COR-L47 (cell line): ENCODE measurements around the gene CD300C.
A peak's percentile ranks its signal among the peaks of the same experiment; 100 is the strongest.
"Not testable (repeated sequence)": the region's sequence is repeated elsewhere in the genome, so short reads cannot be mapped to it uniquely, and the experiment has no call there.

Experiments
- DNase-seq: peaks from one replicate; lab custom pipeline; 2025; lab: John Stamatoyannopoulos, UW

Gene CD300C

GRCh38 chr17:74512624-74513091, 33.3 kb downstream of the CD300C start:
- no peak for DNase-seq

- no peak for DNase-seq
These were observed 33.9 kb downstream of the CD300C start for GRCh38 chr17:74512036-74512435.

GRCh38 chr17:74508156-74508555, 37.8 kb downstream of the CD300C start:
- no peak for DNase-seq

GRCh38 chr17:74503949-74504348, 42.0 kb downstream of the CD300C start:
- DNase-seq: not testable (repeated sequence)

GRCh38 chr17:74502861-74503260, 43.1 kb downstream of the CD300C start:
- DNase-seq: no peak

- DNase-seq: no peak
These were observed 45.9 kb downstream of the CD300C start for GRCh38 chr17:74499992-74500391.

- no peak for DNase-seq
These were observed 48.4 kb downstream of the CD300C start for GRCh38 chr17:74497471-74497870.

- peak; percentile 44 for DNase-seq
These were observed 52.5 kb downstream of the CD300C start for GRCh38 chr17:74493331-74493833.

- DNase-seq: no peak
These were observed 54.3 kb downstream of the CD300C start for GRCh38 chr17:74491626-74492025.
